ENCODE results near the gene INHA.

INHA gene

DNA sequence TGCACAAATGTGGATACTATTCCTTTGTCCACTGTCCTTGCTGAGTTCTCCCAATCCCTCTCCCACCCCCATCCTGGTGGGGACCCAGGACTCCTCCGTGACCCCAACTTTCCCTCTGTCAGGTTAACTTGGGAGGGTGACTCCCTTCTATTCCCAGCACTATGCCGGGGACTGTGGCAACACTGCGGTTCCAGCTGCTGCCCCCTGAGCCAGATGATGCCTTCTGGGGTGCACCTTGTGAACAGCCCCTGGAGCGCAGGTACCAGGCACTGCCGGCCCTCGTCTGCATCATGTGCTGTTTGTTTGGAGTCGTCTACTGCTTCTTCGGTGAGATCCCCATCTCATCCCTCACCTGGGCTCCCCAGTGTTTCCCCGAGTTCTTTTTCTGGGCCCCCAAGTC, 27.5 kb upstream of the INHA start:
- no peak overlapping the region for H3K9ac ChIP-seq (ENCODE audit: low read length)
- no peaks in the 10 kb centered on the region for H3K79me2 ChIP-seq (ENCODE audit: insufficient read depth, low read length)
- no peaks in the 10 kb centered on the region for H3K27me3 ChIP-seq (ENCODE audit: low read length)
- no peak overlapping the region for H3K27ac ChIP-seq (ENCODE audit: low read depth, low read length)
- no peak overlapping the region for H2AFZ ChIP-seq (ENCODE audit: low read depth, low read length, severe bottlenecking)
- H3K4me3 ChIP-seq (ENCODE audit: insufficient read depth, low read length, poor library complexity, severe bottlenecking) = peak overlapping the region; percentile 48
- TF ChIP-seq, protein P1, sequence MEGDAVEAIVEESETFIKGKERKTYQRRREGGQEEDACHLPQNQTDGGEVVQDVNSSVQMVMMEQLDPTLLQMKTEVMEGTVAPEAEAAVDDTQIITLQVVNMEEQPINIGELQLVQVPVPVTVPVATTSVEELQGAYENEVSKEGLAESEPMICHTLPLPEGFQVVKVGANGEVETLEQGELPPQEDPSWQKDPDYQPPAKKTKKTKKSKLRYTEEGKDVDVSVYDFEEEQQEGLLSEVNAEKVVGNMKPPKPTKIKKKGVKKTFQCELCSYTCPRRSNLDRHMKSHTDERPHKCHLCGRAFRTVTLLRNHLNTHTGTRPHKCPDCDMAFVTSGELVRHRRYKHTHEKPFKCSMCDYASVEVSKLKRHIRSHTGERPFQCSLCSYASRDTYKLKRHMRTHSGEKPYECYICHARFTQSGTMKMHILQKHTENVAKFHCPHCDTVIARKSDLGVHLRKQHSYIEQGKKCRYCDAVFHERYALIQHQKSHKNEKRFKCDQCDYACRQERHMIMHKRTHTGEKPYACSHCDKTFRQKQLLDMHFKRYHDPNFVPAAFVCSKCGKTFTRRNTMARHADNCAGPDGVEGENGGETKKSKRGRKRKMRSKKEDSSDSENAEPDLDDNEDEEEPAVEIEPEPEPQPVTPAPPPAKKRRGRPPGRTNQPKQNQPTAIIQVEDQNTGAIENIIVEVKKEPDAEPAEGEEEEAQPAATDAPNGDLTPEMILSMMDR (IDR thresholded peaks at IDR 0.05; ENCODE audit: insufficient read depth, low read length, poor library complexity, severe bottlenecking) = no peak
- TF ChIP-seq EZH2phosphoT487 (conservative IDR thresholded peaks at IDR 0.05; ENCODE audit: low read length) = no peak
- H3K9me2 ChIP-seq (replicated peaks; ENCODE audit: insufficient read depth, low read length) = no peaks in the 10 kb centered on the region
- peak overlapping the region; percentile 63 for H3K4me2 ChIP-seq (ENCODE audit: low read depth, low read length, poor library complexity, severe bottlenecking)
- H3K9me3 ChIP-seq (ENCODE audit: insufficient read depth, low read length) = no peaks in the 10 kb centered on the region
- no peaks in the 10 kb centered on the region for H4K20me1 ChIP-seq (ENCODE audit: low read depth, low read length)
- peaks cover 7% of the 10 kb centered on the region for H3F3A ChIP-seq (ENCODE audit: insufficient read depth)
- H3K36me3 ChIP-seq (ENCODE audit: low read length) = no peaks in the 10 kb centered on the region

DNA sequence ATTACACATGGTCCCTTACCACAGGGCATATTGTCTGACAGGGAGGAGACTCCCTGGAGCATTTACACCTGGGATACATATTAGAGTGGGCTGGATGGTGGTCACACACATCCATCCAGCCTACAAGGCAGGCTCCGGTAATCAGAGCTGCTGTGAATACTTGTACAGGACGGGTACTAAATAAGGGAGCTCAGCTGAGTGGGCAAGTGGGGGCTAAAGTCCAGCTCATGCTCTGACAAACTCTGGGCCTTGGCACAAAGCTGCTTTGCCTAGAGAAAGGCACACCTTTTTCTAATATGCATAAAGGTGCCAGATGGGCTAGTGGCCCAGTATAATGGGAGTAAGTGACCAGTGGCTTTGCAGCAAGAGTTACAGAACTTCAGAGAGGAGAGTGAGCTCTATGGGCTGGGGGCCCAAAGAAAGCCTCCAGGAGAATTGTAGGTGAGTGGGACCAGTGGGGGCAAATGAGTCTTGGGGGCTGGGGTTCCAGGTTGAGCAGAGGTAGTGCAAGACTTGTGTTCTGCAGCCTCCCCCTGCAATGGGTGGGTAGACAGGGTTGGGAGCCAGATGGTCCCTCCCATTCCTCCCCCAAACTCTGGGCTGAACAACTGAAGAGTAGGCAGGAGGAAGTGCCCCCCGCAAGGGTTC, 26.7 kb upstream of the INHA start:
- Histone ChIP-seq H3K4me3 (ENCODE audit: insufficient read depth, low read length, poor library complexity, severe bottlenecking) (no peak overlapping the region), H3K36me3 (ENCODE audit: low read length) (no peaks in the 10 kb centered on the region), H3K9me2 (replicated peaks; ENCODE audit: insufficient read depth, low read length) (no peaks in the 10 kb centered on the region), H3K27ac (ENCODE audit: low read depth, low read length) (no peak overlapping the region), H3F3A (ENCODE audit: insufficient read depth) (peaks cover 7% of the 10 kb centered on the region), H3K79me2 (ENCODE audit: insufficient read depth, low read length) (no peaks in the 10 kb centered on the region), H3K9ac (ENCODE audit: low read length) (no peak overlapping the region), H4K20me1 (ENCODE audit: low read depth, low read length) (no peaks in the 10 kb centered on the region), H3K4me2 (ENCODE audit: low read depth, low read length, poor library complexity, severe bottlenecking) (no peak overlapping the region), H2AFZ (ENCODE audit: low read depth, low read length, severe bottlenecking) (no peak overlapping the region), H3K9me3 (ENCODE audit: insufficient read depth, low read length) (no peaks in the 10 kb centered on the region), H3K27me3 (ENCODE audit: low read length) (no peaks in the 10 kb centered on the region)
- TF ChIP-seq EZH2phosphoT487 (conservative IDR thresholded peaks at IDR 0.05; ENCODE audit: low read length) = no peak
- TF ChIP-seq, protein P1 (IDR thresholded peaks at IDR 0.05; ENCODE audit: insufficient read depth, low read length, poor library complexity, severe bottlenecking) = no peak

DNA sequence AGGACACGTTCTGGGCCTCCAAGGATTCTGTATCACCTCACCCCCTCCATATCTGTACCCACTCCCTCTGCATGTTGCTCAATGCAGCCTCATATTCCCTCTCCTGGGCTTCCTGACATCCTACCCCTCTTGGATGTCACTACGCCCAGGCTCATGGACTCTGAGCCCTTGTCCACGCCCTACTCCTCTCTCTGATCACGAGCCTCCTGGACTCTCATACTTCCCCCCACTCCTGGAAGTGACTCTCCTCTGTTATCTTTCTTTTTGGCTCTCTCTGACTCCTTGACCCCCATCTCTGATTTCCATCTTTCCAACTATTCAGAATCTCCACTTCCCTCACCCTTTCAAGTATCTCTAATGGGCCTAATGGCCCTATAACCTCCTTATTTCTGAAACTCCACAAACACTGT, 26.2 kb upstream of the INHA start:
- Histone ChIP-seq H4K20me1 (ENCODE audit: low read depth, low read length) (no peaks in the 10 kb centered on the region), H3K27ac (ENCODE audit: low read depth, low read length) (no peak overlapping the region), H3F3A (ENCODE audit: insufficient read depth) (peaks cover 7% of the 10 kb centered on the region), H3K4me3 (ENCODE audit: insufficient read depth, low read length, poor library complexity, severe bottlenecking) (no peak overlapping the region), H3K9me3 (ENCODE audit: insufficient read depth, low read length) (no peaks in the 10 kb centered on the region), H3K4me2 (ENCODE audit: low read depth, low read length, poor library complexity, severe bottlenecking) (no peak overlapping the region), H3K9me2 (replicated peaks; ENCODE audit: insufficient read depth, low read length) (no peaks in the 10 kb centered on the region), H2AFZ (ENCODE audit: low read depth, low read length, severe bottlenecking) (no peak overlapping the region), H3K36me3 (ENCODE audit: low read length) (no peaks in the 10 kb centered on the region), H3K27me3 (ENCODE audit: low read length) (no peaks in the 10 kb centered on the region), H3K79me2 (ENCODE audit: insufficient read depth, low read length) (no peaks in the 10 kb centered on the region), H3K9ac (ENCODE audit: low read length) (no peak overlapping the region)
- TF ChIP-seq, protein P1 (IDR thresholded peaks at IDR 0.05; ENCODE audit: insufficient read depth, low read length, poor library complexity, severe bottlenecking) = no peak
- TF ChIP-seq EZH2phosphoT487 (conservative IDR thresholded peaks at IDR 0.05; ENCODE audit: low read length) = no peak
